ENCODE results near the gene SYPL2.
A peak's percentile ranks its signal among the peaks of the same experiment; 100 is the strongest.
"Not testable (repeated sequence)": the region's sequence is repeated elsewhere in the genome, so short reads cannot be mapped to it uniquely, and the experiment has no call there.

SYPL2 gene

DNA sequence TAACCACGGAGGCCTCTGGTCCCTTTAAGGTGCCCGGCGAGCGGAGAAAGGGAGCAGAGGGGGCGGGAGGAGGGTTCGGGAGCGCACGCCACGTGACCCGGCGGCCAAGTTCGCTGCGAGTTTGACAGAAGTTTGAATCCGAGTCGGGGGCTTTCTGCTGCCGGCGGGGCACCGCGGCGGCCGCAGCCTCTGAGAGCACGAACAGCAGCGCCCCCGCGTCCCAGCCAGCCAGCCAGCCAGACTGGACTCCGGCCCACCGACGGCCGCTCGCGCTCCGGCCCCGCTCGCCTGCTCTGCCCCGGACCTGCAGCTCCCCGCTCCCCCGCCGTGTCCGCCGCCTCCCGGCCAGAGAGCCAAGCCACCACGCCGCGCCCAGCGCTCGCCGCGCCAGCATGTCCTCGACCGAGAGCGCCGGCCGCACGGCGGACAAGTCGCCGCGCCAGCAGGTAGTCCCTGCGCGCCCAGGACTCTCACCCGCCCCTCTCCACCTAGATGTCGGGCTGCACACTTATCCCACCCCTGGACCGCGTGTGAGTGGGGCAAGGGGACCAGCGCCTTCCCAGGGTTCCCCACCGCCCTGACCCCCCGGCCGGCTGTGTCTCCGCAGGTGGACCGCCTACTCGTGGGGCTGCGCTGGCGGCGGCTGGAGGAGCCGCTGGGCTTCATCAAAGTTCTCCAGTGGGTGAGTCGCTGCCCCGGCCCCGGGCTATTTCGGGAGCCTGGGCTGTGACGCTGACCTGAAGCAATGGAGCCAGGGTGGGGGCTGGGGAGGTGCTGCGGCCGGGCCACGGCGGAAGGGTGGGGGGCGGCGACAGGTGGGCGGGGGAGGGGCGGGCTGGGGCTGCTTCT, at the start of gene SYPL2:
TSS of gene SYPL2 (plus strand) at position 95 of the 849 bp plus-strand sequence. CDS start at position 393, 298 bp downstream.
- DNase-seq = no peak

DNA sequence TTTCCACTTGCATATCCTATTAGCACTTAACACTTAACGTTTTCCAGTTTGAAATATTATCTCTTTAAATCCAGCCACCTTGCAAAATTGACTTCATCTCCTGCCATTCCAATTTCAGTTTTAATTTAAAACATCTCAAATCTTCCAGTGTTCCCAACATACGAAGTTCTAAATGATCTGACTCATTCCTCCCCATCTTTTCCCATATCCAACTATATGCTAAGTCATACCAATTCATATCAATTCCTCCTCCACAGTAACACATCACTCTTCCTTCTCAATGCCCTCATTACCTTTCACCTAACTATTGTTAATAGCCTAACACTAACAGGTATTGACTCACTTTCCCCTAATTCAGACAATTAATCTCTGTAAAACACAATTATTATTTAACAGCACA, 42.8 kb upstream of the SYPL2 start:
- DNase-seq = no peak

DNA sequence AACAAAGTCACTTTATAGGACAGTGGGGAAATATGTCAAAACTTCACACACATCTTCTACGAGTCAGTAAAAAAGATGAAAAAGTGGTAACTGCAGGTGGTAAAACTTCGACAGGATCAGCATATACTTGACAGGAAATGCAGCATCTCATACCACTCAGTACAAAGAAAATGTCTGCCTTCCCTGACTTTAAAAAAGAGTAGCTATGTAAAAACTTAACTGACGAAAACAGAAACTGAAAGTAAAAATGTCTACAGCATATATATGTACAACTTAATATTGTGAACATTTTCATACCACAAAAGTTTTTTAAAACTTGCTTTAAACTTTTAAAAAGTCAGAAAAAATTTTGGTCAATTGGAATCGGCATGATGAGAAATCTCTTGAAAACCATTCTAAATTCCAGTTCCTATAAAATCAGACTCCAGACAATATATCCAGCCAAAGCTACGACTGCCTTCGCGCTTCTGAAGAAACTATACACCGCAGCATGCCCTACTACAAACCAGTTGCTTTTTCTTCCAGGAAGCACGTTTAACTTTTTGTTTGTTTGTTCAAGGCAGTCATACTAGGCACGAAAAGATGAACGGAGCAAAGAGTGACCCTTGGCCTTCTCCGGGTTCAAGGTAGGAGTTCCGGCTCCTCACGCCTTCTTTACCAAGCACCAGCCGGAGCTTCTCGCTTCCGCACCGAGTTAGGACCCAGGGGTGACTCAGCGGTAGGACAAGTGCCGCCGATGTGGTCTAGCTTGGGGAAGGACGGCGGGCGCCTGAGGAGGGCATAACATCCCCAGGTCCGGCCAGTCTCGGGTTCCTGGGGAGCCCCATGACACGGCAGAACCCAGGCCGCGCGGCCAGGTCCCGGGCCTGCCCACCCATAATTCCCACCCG, 40.7 kb upstream of the SYPL2 start:
- DNase-seq = no peak

DNA sequence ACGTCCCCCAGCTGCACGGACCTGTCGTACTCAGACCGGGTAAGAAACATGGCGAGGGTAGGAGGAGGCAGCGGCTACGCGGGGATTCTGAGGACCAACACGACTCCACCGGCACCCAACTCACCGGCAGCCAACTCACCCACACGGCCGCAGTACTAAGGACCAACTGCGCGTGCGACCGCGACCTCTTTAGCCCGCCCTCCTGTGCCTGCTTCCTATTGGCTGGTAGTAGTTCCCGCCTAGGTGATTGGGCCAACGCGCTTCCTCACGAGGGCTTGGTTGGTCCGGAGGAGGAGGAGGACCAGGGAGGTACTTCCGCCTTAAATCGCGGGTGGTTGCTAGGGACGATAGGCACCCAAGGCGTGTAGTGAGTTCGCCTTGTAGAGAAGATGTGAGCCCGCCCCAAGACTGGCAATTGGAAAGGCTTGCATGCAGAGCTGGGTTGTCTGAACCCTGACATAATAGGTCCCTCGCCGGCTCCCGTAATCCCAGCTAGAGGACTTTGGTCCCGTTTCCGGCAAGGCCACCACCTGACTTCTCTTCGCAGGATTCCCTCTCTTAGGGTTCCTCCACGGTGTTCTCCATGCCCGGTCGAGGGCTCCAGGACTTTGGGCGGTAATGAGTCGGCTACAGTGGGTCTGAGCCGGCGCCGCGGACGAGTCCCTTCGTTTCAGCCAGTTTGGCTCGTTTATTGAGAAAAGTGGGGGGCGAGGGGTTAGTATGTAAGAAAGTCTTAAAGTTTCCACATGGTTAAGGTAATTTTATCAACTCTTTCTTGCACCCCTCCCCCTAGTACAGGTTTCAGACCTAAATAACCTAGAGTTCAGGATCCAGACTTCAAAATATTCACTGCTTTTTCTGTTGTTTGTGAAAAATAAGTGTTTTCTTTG, 39.8 kb upstream of the SYPL2 start, which contains the start of gene PSMA5:
TSS of gene PSMA5 (minus strand) at position 168 of the 890 bp plus-strand sequence. CDS start at position 50, 118 bp downstream.
- peak; percentile 29 for DNase-seq

DNA sequence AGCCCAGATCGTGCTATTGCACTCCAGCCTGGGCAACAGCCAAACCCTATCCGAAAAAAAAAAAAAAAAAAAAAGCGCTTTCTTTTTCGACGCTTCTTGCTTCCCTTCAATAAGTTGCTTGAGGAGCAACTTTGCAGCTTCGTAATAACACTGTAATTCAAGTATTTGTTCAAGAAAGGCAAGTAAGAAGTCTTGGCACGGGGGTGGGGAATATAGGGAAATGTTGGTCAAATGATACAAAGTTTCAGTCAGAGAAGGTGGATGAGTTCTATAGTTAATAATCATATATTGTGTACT, 39.2 kb upstream of the SYPL2 start:
- DNase-seq = no peak

DNA sequence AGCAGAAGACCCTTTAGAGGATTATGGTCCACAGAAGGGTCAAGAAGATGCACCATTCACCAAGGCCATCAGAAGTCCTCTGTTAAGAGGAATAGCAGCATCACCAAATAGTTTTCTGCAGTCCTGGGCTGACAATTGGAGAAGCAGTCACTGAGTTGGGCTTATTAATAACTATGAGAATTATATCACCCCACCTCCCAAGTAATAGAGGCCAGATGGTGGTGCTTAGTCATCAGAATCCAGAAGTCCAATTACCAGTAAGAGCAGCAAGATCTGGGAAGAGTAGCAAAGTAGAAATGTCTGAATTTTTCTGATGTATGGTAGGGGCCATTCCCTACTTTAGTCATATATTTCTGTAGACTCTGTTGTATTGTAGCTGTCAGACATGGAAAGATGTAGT, 34.0 kb upstream of the SYPL2 start:
- DNase-seq = no peak

DNA sequence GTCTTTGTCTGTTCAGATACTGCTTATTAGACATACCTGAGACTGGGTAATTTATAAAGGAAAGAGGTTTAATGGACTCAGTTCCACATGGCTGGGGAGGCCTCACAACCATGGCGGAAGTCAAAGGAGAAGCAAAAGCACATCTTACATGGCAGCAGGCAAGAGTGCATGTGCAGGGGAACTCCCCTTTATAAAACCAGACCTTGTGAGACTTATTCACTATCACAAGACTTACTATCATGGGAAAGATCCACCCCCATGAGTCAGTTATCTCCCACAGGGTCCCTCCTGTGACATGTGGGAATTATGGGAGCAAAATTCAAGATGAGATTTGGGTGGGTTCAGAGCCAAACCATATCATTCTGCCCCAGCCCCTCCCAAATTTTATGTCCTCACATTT, 33.0 kb upstream of the SYPL2 start:
- DNase-seq = no peak

DNA sequence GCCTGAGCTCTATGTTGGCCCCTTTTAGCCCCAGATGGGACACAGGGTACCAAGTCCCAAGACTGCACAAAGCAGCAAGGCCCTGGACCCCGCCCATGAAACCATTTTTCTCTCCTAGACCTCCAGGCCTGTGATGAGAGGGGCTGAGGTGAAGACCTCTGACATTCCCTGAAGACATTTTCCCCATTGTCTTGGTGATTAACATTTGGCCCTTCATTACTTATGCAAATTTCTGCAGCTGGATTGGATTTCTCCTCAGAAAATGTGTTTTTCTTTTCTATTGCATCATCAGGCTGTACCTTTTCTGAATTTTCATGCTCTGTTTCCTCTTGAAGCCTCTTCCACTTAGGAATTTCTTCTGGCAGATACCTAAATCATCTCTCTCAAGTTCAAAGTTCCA, 31.9 kb upstream of the SYPL2 start:
- DNase-seq = no peak

DNA sequence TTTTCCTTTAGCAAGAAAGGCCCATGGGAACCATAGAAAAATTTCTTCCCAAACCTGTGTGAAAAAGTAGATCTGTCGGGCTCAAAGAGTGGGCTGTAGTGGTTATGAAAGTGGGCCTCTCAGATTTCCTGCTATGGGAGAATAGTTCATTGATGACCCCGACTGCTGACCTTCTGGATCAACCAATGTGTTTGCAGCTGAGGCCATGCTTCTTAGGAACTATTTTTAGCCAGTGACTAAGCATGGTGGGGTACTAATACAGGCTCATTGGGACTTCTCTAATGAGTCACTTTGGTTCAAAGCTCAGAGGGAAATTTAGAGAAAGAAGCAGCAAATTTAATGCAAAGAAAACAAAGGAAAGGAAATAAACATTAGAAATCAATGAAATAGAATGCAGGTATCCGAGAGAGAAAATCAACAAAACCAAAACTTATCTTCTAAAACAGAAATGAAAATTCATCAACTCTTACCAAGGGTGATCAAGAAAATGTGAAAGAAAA, 27.5 kb upstream of the SYPL2 start:
- DNase-seq = no peak

DNA sequence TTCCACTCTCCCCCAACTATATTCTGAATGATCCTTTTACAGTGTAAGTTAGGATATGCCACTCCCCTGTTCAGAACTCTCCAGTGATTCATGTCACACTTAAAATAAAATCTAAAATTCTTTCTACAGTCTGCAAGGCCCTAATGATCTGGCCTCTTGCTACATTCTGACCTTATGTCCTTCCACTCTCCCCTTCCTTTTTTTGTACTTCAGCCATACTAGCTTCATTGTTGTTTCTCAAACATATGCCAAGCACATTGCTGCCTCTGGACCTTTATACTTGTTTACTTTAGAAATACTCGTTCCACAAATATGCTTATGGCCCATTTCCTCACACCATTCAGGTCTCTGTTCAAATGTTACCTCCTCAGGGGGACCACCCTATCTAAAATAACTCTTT, 25.3 kb upstream of the SYPL2 start:
- no peak for DNase-seq

DNA sequence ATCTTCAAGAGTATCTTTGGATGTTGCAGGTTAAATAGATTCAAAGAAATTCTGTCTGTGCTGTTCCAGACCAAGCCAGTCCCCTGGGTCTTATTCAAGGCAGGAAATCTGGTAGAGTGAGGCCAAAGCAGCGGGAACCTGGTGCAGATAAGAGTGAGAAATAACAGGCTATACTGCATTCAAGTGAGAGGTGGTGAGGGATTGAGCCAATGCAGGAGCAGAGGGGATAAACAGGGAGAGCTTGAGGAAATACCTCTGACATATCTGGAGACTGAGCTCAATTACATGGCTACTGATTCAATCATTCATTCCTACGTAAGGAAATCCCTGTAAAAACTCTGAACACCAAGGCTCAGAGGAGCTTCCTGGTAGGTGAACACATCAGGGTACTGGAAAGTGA, 22.9 kb upstream of the SYPL2 start:
- no peak for DNase-seq

DNA sequence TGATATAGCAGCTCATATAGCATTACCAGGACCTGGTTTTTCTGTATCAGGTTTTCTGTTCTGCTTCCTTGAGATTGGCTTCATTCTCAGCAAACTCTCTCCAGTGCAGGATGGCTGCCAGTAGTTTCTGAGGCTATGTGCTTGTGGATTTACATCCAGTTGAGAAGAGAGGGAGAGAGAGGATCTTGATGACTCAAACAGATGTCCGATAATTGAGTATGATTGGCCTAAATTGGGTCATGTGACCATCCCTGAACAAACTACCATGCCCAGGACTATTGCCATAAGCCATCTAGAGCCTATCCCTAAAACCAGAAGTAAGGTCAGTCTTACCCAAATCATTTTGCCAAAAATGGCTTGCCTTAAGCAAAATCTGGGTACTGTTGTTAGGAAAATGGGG, 22.0 kb upstream of the SYPL2 start:
- DNase-seq = no peak

DNA sequence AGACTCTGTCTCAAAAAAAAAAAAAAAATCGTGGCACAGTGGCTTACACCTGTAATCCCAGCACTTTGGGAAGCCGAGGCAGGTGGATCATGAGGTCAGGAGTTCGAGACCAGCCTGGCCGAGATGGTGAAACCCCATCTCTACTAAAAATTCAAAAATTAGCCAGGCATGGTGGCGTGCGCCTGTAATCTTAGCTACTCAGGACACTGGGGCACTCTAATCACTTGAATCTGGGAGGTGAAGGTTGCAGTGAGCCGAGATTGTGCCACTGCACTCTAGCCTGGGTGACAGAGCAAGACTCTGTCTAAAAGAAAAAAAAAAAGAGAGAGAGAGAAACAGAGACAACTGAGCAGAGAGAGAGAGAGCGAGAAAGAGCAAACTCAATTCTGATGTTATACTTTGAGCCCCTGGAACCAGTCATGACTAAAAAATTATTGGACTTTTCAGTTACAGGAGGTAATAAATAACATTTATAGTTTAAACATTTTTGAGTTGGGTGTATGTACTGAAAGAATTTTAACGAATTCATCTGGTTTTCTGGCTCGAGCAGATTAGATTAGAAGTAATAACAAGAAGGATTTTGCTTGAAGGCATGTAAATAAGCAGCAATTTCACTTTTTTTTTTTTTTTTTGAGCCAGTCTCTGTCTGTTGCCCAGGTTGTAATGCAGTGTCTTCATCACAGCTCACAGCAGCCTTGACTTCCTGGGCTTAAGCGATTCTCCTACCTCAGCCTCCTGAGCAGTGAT, 20.2 kb upstream of the SYPL2 start:
- DNase-seq = not testable (repeated sequence)

DNA sequence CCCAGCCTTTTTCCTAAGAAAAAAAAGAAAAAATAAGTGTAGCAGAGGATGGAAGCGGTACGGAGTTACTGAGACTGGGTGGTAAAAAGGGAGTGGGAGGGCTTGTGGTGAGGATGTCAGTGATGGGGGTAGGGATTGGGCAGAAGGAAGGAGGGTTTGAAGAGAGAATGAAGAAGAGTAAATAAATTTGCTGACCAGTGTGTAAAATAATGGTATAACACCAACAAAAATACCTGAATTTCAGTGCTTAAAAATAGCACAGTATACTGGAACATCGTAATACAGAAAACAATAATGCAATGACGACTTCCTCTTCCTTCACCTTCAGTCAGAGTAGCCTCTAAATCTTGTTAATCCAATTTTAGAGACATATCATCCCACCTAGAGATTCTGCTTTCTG, 18.8 kb upstream of the SYPL2 start:
- DNase-seq = no peak

DNA sequence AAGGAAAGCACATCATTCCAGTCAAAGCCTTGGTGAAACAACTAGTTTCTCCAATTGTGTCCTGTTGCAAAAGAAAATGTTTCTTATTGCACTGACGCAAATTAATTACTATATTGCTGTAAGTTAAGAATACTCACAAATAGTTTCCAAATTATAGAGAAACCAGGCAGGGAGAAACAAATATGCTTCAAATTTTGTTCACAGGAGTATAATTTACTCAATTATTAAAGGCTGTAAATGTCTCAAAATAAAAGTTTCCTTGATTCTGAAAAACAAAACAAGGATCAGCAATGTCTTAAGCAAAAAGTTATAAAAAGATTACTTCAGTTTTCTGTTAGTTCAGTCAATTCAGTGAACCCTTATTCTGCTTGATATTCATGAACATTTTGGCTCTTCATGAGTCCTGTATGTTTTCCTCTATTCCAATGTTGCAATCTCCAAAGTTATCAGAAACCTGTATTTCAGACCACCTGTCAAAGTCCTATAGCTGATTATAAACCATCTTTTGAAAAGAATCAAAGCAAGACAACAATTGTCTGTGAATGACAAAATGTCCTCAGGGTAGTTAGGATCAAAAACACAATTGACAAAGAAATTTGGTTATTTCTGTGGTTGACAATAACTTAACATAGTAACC, 11.7 kb upstream of the SYPL2 start:
- DNase-seq = no peak

DNA sequence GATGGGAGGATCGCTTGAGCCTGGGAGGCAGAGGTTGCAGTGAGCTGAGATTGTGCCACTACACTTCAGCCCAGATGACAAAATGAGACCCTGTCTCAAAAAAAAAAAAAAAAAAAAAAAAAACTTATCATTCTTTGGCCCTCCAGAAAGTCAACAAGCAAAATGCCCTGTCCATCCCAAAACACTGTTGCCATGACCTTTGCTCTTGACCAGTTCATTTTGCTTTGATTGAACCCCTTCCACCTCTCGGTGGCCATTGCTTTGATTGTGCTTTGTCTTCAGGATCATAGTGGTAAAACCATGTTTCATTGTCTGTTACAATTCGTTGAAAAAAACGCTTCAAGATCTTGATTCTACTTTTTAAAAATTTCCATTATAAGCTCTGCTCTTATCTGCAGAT, 8.5 kb upstream of the SYPL2 start:
- no peak for DNase-seq

DNA sequence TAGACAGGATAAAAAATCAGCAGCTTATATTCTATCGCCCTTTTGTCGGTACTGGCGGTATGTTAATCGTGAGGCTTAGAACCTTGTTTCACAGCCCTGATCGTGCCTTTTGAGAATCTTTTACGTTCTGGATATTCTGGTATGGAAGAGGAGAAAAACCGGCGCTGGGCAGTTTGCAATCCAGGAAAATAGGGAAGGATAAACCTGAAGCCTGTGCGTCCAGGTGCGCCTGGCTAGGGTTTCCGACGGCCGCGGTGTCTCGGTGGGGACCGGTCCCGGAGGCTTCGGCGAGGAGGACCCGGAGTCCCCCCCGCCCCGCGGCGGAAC, 258 bp upstream of the SYPL2 start:
- no peak for DNase-seq

DNA sequence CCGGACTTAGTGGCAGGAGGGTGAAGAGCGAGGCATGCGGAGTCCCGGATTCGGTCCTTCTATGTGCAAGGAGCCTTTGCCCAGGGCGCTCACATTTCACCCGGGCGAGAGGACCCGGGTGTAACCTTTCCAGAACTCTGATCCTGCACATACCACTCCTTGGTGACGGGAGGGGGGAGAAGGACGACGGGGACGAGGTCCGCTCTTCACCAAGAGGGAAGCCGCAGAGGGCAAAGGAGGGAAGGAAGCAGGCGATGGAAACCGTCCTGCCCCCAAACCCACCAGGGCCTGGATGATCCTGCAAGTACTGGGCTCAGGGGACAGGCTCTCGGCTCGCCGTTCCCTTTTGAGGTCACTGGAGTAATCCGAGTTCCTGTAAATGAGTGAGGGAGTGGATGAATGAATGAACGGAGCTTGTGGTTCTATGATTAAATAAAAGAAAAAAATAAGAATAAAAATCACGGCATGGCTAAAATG, 993 bp downstream of the SYPL2 start:
- no peak for DNase-seq

DNA sequence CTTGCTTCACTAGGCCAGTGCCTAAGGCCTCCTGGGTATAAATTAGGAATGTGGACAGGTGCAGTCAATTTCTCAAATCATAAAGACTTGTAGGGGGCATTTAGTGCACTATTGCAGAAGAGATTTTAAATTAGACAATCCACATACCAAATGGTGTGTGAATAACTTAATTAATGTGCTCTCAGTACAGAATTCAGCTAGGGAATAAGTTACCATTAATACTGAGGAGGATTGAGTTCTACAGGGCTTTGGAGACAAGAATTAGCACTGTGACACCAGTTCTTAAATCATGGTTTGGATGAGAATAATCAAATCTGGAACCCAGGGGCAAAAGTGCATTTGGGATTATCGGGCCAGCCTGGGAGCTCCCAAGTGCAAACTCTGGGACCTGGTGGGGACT, 1.7 kb downstream of the SYPL2 start:
- no peak for DNase-seq

DNA sequence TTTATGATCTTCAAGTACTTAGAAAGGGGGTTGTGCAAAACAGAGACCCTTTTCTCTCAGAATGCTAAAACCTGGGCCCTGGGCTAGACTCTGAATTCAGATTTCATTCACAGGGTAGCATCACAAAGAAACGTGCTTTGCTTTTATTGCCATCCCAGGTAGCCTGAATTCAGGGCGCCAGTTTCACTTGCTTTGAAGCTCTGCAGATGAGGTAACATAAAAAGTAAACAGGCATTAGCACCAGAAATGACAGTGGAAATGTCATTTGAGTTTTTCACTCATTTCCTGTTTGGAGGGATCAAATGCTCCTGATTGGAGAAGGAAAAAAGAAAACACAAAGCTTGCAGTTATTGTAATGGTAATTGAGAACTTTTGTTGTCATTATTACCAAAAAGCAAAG, 2.6 kb downstream of the SYPL2 start:
- no peak for DNase-seq

DNA sequence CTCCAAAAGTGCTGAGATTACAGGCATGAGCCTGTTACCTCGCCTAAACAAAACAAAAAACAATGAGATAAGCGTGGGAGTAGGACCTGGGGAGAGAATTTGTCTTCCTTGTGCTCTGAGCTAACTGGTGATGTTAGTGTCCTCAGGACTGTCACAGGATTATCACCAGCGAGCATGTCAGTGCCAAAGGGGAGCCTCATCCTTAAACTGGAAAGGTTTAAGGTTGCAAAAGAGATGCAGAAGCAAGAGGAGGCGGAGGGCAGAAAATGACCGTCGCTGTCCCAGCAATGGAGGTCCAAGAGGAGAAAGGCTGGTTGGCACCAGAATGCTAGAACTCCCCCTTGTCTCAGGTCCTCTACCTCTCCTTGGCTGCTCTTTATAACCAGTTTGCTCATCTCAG, 3.9 kb downstream of the SYPL2 start:
- DNase-seq = no peak

DNA sequence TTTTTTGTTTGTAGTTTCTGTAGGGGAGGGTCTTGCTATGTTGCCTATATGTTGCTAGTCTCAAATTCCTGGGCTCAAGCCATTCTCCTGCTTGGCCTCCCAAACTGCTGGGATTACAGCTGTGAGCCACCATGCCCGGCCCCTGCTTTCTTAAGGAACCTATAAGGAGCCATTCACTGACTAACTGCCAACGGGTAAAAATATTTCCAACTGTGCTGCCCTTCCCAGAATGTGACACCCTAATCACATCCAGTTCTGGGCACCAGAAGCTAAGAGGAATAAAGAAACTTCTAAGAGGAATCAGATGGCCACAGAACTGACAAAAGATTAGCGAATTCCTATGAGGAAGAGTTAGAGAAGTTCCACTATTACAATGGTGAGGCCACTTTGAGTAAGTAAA, 6.4 kb downstream of the SYPL2 start:
- no peak for DNase-seq
